Colonic mucosa (tissue), 4 donors: ENCODE data around the gene ABCG1. TPM values are rescaled to one million over a fixed set of nuclear protein-coding genes. Genes with fewer than 3 reads are reported as not detected.

ENCODE experiments used
- DNase-seq: peaks from one replicate; pipeline ENCODE4 v3.0.0-alpha.2; 2020
- H3K27ac ChIP-seq: fragments of 200-600 bp; one replicate; pipeline ENCODE4 v1.8.0; 2021
- H3K27me3 ChIP-seq: fragments of 200-600 bp; one replicate; pipeline ENCODE4 v1.8.0; 2021
- H3K36me3 ChIP-seq: fragments of 200-600 bp; one replicate; pipeline ENCODE4 v1.8.0; 2021
- H3K4me1 ChIP-seq: fragments of 200-600 bp; one replicate; pipeline ENCODE4 v1.8.0; 2021; ENCODE audit warnings: mild to moderate bottlenecking
- H3K4me3 ChIP-seq: fragments of 200-600 bp; one replicate; pipeline ENCODE4 v1.8.0; 2021
- H3K9ac ChIP-seq, 2 donors: one replicate each; pipeline ENCODE4 v1.7.0; 2013; ENCODE audit warnings: control low read depth in 2 of 2, low read depth in 2 of 2, low read length in 2 of 2
- H3K9me3 ChIP-seq: fragments of 200-600 bp; one replicate; pipeline ENCODE4 v1.8.0; 2021
- intact Hi-C: fragments of 100-400 bp; cut with DNase I; formaldehyde crosslinking; loops from one replicate; pipeline ENCODE4 v1.14.1; 2022
- total RNA-seq, 2 donors: library from RNA; stranded (reverse); fragmentation: NEBNext Ultra II Directional in 1 of 2; extraction: Animal tissue kit (Norgen Biotek cat#: 25700) in 1 of 2; gene quantifications; one replicate each; pipeline ENCODE4 v1.2.1, GENCODE V29; 2021
- TF ChIP-seq, protein P1 (sequence below): fragments of 200-600 bp; IDR thresholded peaks from one replicate; pipeline ENCODE4 v1.8.0; 2022; ENCODE audit warnings: antibody characterized with exemption, mild to moderate bottlenecking
- donor health status: healthy.
- donor health status: DM: no; HTN: no; CAD: no.
- donor health status: DM: no; HTN: no; CAD: no.

ABCG1 gene
- total RNA-seq, 2 donors from 2014 or later: 13.8 to 60.0 TPM

DNA sequence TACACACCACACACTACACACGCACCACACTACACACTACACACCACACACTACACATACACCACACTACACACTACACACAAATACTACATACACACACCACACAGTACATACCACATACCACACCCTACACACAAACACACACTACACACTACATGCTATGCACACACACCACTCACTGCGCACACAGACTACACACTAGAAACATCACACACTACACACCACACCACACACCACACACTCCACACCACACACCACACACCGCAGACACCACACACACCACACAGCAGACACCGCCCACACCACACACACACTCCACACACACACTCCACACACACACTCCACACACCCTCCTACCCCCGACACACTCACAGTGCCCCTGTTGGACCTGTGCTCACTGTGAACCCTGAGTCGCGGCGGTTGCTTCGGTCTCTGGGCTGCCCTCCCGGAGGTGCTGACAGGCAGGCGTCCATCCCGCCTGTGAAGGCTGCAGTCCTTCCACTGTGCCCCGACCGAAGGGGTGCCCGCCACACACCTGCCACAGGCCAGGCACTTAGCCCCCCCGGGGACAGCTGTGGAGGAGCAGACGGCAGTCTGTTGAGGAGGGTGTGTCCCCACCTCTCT lies 74.8 kb downstream of the ABCG1 start:
- H3K27me3 ChIP-seq: no peaks in the 10 kb centered on the region
- intact Hi-C loops: no loop called here
- TF ChIP-seq, protein P1, sequence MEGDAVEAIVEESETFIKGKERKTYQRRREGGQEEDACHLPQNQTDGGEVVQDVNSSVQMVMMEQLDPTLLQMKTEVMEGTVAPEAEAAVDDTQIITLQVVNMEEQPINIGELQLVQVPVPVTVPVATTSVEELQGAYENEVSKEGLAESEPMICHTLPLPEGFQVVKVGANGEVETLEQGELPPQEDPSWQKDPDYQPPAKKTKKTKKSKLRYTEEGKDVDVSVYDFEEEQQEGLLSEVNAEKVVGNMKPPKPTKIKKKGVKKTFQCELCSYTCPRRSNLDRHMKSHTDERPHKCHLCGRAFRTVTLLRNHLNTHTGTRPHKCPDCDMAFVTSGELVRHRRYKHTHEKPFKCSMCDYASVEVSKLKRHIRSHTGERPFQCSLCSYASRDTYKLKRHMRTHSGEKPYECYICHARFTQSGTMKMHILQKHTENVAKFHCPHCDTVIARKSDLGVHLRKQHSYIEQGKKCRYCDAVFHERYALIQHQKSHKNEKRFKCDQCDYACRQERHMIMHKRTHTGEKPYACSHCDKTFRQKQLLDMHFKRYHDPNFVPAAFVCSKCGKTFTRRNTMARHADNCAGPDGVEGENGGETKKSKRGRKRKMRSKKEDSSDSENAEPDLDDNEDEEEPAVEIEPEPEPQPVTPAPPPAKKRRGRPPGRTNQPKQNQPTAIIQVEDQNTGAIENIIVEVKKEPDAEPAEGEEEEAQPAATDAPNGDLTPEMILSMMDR: no peak
- H3K9ac ChIP-seq: no peak overlapping the region
- no peaks in the 10 kb centered on the region for H3K9me3 ChIP-seq
- no peak overlapping the region for H3K4me3 ChIP-seq
- no peak overlapping the region for H3K27ac ChIP-seq
- no peaks in the 10 kb centered on the region for H3K4me1 ChIP-seq
- no peaks in the 10 kb centered on the region for H3K36me3 ChIP-seq
- no peak for DNase-seq

DNA sequence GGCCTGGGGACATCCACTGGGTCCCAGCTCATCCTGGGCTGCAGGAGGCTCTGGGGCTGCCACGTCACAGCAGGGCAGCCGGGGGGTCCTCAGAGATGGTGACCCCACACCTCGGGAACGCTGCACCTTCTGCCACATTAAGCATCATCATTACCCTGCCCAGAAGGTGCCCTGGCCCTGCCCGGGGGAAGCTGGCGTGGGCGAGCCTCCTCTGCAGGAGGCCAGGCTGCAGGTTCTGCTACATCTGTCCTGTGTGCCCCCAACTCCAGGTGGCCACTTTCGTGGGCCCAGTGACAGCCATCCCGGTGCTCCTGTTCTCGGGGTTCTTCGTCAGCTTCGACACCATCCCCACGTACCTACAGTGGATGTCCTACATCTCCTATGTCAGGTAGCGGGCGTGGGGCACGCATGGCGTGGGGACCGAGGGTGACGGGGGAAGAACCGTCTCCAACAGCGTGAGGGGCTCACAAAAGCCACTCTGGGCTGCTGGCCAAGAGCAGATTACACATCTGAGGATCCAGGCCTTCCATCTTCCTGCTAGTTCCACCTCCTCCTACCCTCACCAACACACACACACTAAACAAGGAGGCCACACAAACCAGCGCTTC lies 75.4 kb downstream of the ABCG1 start:
- TF ChIP-seq, protein P1: no peak
- no peak overlapping the region for H3K4me3 ChIP-seq
- H3K27ac ChIP-seq: no peak overlapping the region
- no peak overlapping the region for H3K9ac ChIP-seq
- no peaks in the 10 kb centered on the region for H3K27me3 ChIP-seq
- no peaks in the 10 kb centered on the region for H3K36me3 ChIP-seq
- no peaks in the 10 kb centered on the region for H3K4me1 ChIP-seq
- intact Hi-C loops: no loop called here
- no peaks in the 10 kb centered on the region for H3K9me3 ChIP-seq
- DNase-seq: no peak

DNA sequence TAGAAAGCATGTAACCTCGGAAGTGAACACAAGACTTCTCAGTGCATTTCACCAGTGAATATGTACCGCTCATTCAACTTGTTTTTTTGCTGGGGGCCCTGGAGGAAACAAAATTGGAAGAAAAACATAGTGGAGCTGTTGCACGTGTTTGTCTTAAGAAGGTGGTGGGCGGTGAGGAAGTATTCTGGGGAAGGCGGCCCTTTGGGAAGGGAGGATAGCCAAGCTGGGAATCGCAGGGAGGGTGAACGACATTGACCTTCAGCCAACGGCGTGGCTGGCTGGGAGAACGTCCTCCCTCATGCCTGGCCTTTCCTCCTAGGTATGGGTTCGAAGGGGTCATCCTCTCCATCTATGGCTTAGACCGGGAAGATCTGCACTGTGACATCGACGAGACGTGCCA lies 76.9 kb downstream of the ABCG1 start:
- Histone ChIP-seq H3K4me3 (no peak overlapping the region), H3K9me3 (no peaks in the 10 kb centered on the region), H3K9ac (no peak overlapping the region), H3K27ac (no peak overlapping the region), H3K36me3 (no peaks in the 10 kb centered on the region), H3K27me3 (no peaks in the 10 kb centered on the region), H3K4me1 (no peaks in the 10 kb centered on the region)
- intact Hi-C loops: no loop called here
- no peak for DNase-seq
- TF ChIP-seq, protein P1: no peak

DNA sequence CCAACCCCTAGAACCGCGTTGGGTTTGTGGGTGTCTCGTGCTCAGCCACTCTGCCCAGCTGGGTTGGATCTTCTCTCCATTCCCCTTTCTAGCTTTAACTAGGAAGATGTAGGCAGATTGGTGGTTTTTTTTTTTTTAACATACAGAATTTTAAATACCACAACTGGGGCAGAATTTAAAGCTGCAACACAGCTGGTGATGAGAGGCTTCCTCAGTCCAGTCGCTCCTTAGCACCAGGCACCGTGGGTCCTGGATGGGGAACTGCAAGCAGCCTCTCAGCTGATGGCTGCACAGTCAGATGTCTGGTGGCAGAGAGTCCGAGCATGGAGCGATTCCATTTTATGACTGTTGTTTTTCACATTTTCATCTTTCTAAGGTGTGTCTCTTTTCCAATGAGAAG lies 77.6 kb downstream of the ABCG1 start:
- TF ChIP-seq, protein P1: no peak
- no peak for DNase-seq
- Histone ChIP-seq H3K9me3 (no peaks in the 10 kb centered on the region), H3K4me1 (no peaks in the 10 kb centered on the region), H3K9ac (no peak overlapping the region), H3K27ac (no peak overlapping the region), H3K27me3 (no peaks in the 10 kb centered on the region), H3K36me3 (no peaks in the 10 kb centered on the region), H3K4me3 (no peak overlapping the region)
- intact Hi-C loops: no loop called here

DNA sequence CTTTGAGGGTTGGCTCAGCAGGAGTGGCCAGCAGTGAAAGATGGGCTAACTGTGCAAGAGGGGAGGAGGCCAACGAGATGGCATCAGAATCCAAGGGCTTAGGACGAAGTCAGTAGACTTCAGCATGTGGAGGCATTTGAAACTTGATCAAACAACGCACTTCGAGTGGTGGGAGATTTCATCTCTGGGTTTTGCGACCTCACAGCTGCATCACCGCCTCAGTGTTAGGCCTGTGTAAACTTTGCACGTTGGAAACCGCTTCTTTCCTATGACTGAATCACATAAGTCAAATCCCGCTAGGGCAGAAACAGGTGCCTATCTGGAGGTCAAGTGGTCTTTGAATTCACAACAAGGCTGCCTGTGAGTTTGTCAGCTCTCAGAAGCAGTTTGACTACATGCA lies 78.4 kb downstream of the ABCG1 start:
- Histone ChIP-seq H3K4me3 (no peak overlapping the region), H3K4me1 (no peaks in the 10 kb centered on the region), H3K27ac (no peak overlapping the region), H3K9me3 (no peaks in the 10 kb centered on the region), H3K36me3 (no peaks in the 10 kb centered on the region), H3K27me3 (no peaks in the 10 kb centered on the region), H3K9ac (no peak overlapping the region)
- intact Hi-C loops: no loop called here
- TF ChIP-seq, protein P1: no peak
- DNase-seq: no peak
